WTC11 (cell line): ENCODE measurements around the gene TMEM88. TPM values are rescaled to one million over a fixed set of nuclear protein-coding genes. Genes with fewer than 3 reads are reported as not detected.

ENCODE experiments used
- ATAC-seq: fragments of 200-7000 bp; cut with Tn5 transposase; 2 replicates; pipeline ENCODE4 v1.10.0; 2021; ENCODE audit warnings: mild to moderate bottlenecking, moderate library complexity
- CTCF ChIA-PET: fragments of 300-600 bp; sonication (Branson Sonifier 250); formaldehyde crosslinking; loops from one replicate; lab custom pipeline; 2021; ENCODE audit warnings: antibody characterized with exemption; lab: Charles Lee
- POLR2A ChIA-PET: fragments of 350-600 bp; sonication (Branson Sonifier 250); formaldehyde crosslinking; loops from one replicate; lab custom pipeline; 2021; ENCODE audit warnings: antibody characterized with exemption; lab: Charles Lee
- DNase-seq: peaks from one replicate; pipeline ENCODE4 v3.0.0; 2021; ENCODE audit warnings: low spot score
- H3K27ac Mint-ChIP-seq: 2 replicates; pipeline ENCODE4 v1.8.0; 2021; ENCODE audit warnings: mixed read lengths
- H3K27me3 Mint-ChIP-seq: 2 replicates; pipeline ENCODE4 v1.8.0; 2021; ENCODE audit warnings: low read depth, mild to moderate bottlenecking, moderate library complexity, mixed read lengths
- H3K36me3 Mint-ChIP-seq: 2 replicates; pipeline ENCODE4 v1.8.0; 2021; ENCODE audit warnings: mixed read lengths
- H3K4me1 Mint-ChIP-seq: 2 replicates; pipeline ENCODE4 v1.8.0; 2022; ENCODE audit warnings: mixed read lengths
- H3K4me3 Mint-ChIP-seq: 2 replicates; pipeline ENCODE4 v1.8.0; 2021; ENCODE audit warnings: mild to moderate bottlenecking, moderate library complexity, mixed read lengths
- H3K9me3 Mint-ChIP-seq: 2 replicates; pipeline ENCODE4 v1.8.0; 2021; ENCODE audit warnings: mixed read lengths
- CDX4 ChIP-seq: fragments of 250-450 bp; sonication (Bioruptor Pico); IDR thresholded peaks from 2 replicates; pipeline ENCODE4 v1.9.0; 2021; ENCODE audit warnings: moderate library complexity, mild to moderate bottlenecking, inconsistent platforms, borderline replicate concordance
- CREM ChIP-seq: sonication (generic); formaldehyde crosslinking; IDR thresholded peaks from 2 replicates; pipeline ENCODE4 v1.8.1; 2022; ENCODE audit warnings: mild to moderate bottlenecking, missing genetic modification reagents, moderate library complexity
- CTCF ChIP-seq: fragments of 200-600 bp; IDR thresholded peaks from 2 replicates; pipeline ENCODE4 v1.8.0; 2022; ENCODE audit warnings: antibody characterized with exemption
- E2F1 ChIP-seq: sonication (generic); formaldehyde crosslinking; IDR thresholded peaks from 2 replicates; pipeline ENCODE4 v1.8.0; 2022; ENCODE audit warnings: mild to moderate bottlenecking, missing genetic modification reagents
- E2F4 ChIP-seq: sonication (generic); formaldehyde crosslinking; IDR thresholded peaks from 2 replicates; pipeline ENCODE4 v1.8.1; 2022; ENCODE audit warnings: low read depth, mild to moderate bottlenecking, moderate library complexity, missing genetic modification reagents, borderline replicate concordance
- FOXJ3 ChIP-seq: sonication (generic); formaldehyde crosslinking; IDR thresholded peaks from 2 replicates; pipeline ENCODE4 v1.9.0; 2021; ENCODE audit warnings: missing genetic modification reagents, mild to moderate bottlenecking, borderline replicate concordance
- FOXP4 ChIP-seq: sonication (generic); formaldehyde crosslinking; IDR thresholded peaks from 2 replicates; pipeline ENCODE4 v1.8.0; 2022; ENCODE audit warnings: mild to moderate bottlenecking, missing genetic modification reagents
- GABPB1 ChIP-seq: sonication (generic); formaldehyde crosslinking; IDR thresholded peaks from 2 replicates; pipeline ENCODE4 v1.8.1; 2023; ENCODE audit warnings: mild to moderate bottlenecking, missing genetic modification reagents
- GTF2I ChIP-seq: fragments of 250-450 bp; sonication (Bioruptor Pico); conservative IDR thresholded peaks from 2 replicates; pipeline ENCODE4 v1.4.0; 2021; ENCODE audit warnings: mild to moderate bottlenecking
- IRF1 ChIP-seq: sonication (generic); formaldehyde crosslinking; IDR thresholded peaks from 2 replicates; pipeline ENCODE4 v1.8.0; 2023; ENCODE audit warnings: missing genetic modification reagents
- JUN ChIP-seq: sonication (generic); formaldehyde crosslinking; IDR thresholded peaks from 2 replicates; pipeline ENCODE4 v1.8.0; 2023; ENCODE audit warnings: mild to moderate bottlenecking, missing genetic modification reagents
- MYBL2 ChIP-seq: sonication (generic); formaldehyde crosslinking; IDR thresholded peaks from 2 replicates; pipeline ENCODE4 v1.8.1; 2023; ENCODE audit warnings: mild to moderate bottlenecking, moderate library complexity, missing genetic modification reagents
- NFATC4 ChIP-seq: fragments of 250-450 bp; sonication (Bioruptor Pico); IDR thresholded peaks from 2 replicates; pipeline ENCODE4 v1.9.0; 2021; ENCODE audit warnings: mild to moderate bottlenecking
- NR3C1 ChIP-seq: sonication (generic); formaldehyde crosslinking; conservative IDR thresholded peaks from 2 replicates; pipeline ENCODE4 v1.8.1; 2023; ENCODE audit warnings: low read depth, mild to moderate bottlenecking, missing genetic modification reagents
- PRRX2 ChIP-seq: fragments of 250-450 bp; sonication (Bioruptor Pico); IDR thresholded peaks from 2 replicates; pipeline ENCODE4 v1.8.0; 2021; ENCODE audit warnings: mild to moderate bottlenecking
- SMAD3 ChIP-seq: sonication (generic); formaldehyde crosslinking; IDR thresholded peaks from 2 replicates; pipeline ENCODE4 v1.8.0; 2022; ENCODE audit warnings: missing genetic modification reagents, mild to moderate bottlenecking, borderline replicate concordance
- SMAD4 ChIP-seq: sonication (generic); formaldehyde crosslinking; IDR thresholded peaks from 2 replicates; pipeline ENCODE4 v1.8.0; 2022; ENCODE audit warnings: mild to moderate bottlenecking, missing genetic modification reagents
- ZNF138 ChIP-seq: sonication (generic); formaldehyde crosslinking; conservative IDR thresholded peaks from 2 replicates; pipeline ENCODE4 v1.8.1; 2022; ENCODE audit warnings: mild to moderate bottlenecking, moderate library complexity, missing genetic modification reagents
- ZNF232 ChIP-seq: sonication (generic); formaldehyde crosslinking; IDR thresholded peaks from 2 replicates; pipeline ENCODE4 v1.8.0; 2022; ENCODE audit warnings: mild to moderate bottlenecking, missing genetic modification reagents
- ZNF281 ChIP-seq: sonication (generic); formaldehyde crosslinking; IDR thresholded peaks from 2 replicates; pipeline ENCODE4 v1.8.0; 2023; ENCODE audit warnings: mild to moderate bottlenecking, missing genetic modification reagents
- ZNF317 ChIP-seq: sonication (generic); formaldehyde crosslinking; IDR thresholded peaks from 2 replicates; pipeline ENCODE4 v1.8.1; 2023; ENCODE audit warnings: low read depth, mild to moderate bottlenecking, moderate library complexity, missing genetic modification reagents, borderline replicate concordance
- ZNF416 ChIP-seq: fragments of 250-450 bp; sonication (Bioruptor Pico); IDR thresholded peaks from 2 replicates; pipeline ENCODE4 v1.9.0; 2021; ENCODE audit warnings: mild to moderate bottlenecking, inconsistent platforms
- ZNF532 ChIP-seq: fragments of 250-450 bp; sonication (Bioruptor Pico); IDR thresholded peaks from 2 replicates; pipeline ENCODE4 v1.9.0; 2021; ENCODE audit warnings: mild to moderate bottlenecking, borderline replicate concordance
- total RNA-seq: library from RNA; stranded (reverse); gene quantifications from 3 replicates; pipeline ENCODE4 v1.2.3, GENCODE V29; 2021

The TMEM88 gene
- total RNA-seq, 1 experiment from 2014 or later, result 2.9 TPM

GRCh38 chr17:7840441-7840840, 14.4 kb upstream of the TMEM88 start:
- H3K27ac Mint-ChIP-seq, result no peak overlapping the region
- TF ChIP-seq SMAD4 (no peak), ZNF138 (no peak), MYBL2 (CRISPR knock-in tag) (no peak), ZNF232 (CRISPR knock-in tag) (no peak), NR3C1 (CRISPR knock-in tag) (no peak), FOXJ3 (no peak), E2F4 (CRISPR knock-in tag) (no peak), IRF1 (CRISPR knock-in tag) (no peak), GTF2I (CRISPR knock-in tag) (no peak), CREM (no peak), CTCF (no peak), ZNF317 (CRISPR knock-in tag) (no peak), ZNF281 (CRISPR knock-in tag) (no peak), SMAD3 (CRISPR knock-in tag) (no peak), JUN (no peak), CDX4 (CRISPR knock-in tag) (no peak), ZNF416 (no peak), E2F1 (CRISPR knock-in tag) (no peak), PRRX2 (no peak)
- TF ChIP-seq, all 79 proteins: peak for 0
- peak overlapping the region; percentile 81 for H3K4me3 Mint-ChIP-seq
- H3K9me3 Mint-ChIP-seq, result no peaks in the 10 kb centered on the region
- H3K27me3 Mint-ChIP-seq, result peaks cover 48% of the 10 kb centered on the region
- H3K4me1 Mint-ChIP-seq, result peaks cover 43% of the 10 kb centered on the region
- ChIA-PET POLR2A (no interaction called here), CTCF (no interaction called here)
- H3K36me3 Mint-ChIP-seq, result no peaks in the 10 kb centered on the region
- ATAC-seq (no peak), DNase-seq (no peak)

- ChIA-PET POLR2A (interaction anchor here (0.5 kb wide), 1 partner anchor 90 kb away, joined by 6 read pairs; no protein-coding TSS in a partner anchor), CTCF (no interaction called here)
- H3K27me3 Mint-ChIP-seq, result peaks cover 51% of the 10 kb centered on the region
- H3K27ac Mint-ChIP-seq, result 0 out of 2 replicates have a peak overlapping the region, but pooled peaks have one; percentile 22
- no peak for ATAC-seq
- peaks cover 43% of the 10 kb centered on the region for H3K4me1 Mint-ChIP-seq
- H3K9me3 Mint-ChIP-seq, result no peaks in the 10 kb centered on the region
- H3K4me3 Mint-ChIP-seq, result peak overlapping the region; percentile 81
- H3K36me3 Mint-ChIP-seq, result no peaks in the 10 kb centered on the region
- no peak for DNase-seq
- TF ChIP-seq ZNF232 (CRISPR knock-in tag) (no peak), NFATC4 (CRISPR knock-in tag) (no peak), FOXP4 (CRISPR knock-in tag) (no peak), ZNF532 (CRISPR knock-in tag) (no peak), GABPB1 (CRISPR knock-in tag) (no peak)
Observed at GRCh38 chr17:7840875-7841274, 14.0 kb upstream of the TMEM88 start.
